ENCODE measurements around the gene ANKZF1.

ANKZF1 gene

DNA sequence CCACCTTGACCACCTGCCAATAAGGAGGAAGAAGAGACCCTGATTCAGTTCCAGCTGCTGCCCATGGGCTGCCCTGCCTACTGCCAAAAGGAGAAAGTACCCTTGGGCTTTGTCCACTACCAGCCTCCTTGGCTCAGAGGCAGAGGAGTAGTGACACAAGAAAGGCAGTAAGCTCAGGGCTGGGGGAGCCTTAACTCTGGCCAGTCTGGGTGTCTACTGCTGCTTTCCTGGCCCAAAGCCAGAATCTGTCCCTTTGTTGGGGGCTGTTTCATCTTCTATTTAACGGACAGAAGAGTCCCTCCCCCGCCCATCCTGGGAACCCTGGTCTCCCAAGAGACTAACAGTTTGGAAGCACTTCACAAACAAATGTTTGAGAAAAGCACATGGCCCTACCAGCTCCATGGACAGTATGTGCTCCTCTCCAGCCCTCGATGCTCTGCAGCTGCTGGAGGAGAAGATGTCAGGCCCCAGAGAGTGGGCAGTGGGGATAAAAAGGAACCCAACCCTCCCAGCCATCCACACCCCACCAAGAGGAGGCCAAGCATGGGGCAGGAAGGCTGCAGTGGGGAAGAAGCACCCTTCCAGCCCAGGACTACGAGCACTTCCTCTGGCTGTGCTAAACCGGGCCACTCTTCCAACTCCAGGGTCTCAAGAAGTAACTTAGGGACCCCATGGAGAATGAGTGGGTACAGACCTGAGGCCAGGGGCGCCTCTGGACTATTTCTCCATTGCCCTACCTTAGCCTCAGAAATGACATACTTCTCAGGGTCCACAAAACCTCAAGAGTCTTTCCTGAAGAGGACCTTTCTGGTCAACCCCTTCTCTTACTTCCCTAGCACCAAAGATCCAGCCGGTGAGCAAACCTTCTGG, 1.3 kb upstream of the ANKZF1 start:
- peak; percentile 16 for DNase-seq (ENCODE audit: low read depth)

DNA sequence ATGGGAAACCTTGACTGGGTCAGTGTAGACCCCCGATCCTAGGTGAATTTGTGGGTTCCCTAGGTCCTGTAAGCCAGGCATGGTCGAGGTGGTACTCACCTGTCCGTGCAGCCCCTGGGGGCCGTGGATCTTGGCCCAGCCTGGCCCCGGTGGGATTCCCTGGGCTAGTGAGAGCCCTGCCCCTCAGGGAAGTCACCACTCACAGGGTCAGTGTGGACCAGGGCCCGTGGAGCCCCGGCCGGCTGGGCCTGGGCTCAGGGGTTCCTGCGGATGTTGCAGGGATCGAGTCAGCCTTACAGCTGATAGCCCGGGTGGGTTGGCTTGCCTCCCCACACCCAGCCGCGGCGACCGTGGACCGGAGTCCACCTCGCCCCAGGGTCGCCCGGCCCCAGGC, 698 bp upstream of the ANKZF1 start:
- no peak for DNase-seq (ENCODE audit: low read depth)

DNA sequence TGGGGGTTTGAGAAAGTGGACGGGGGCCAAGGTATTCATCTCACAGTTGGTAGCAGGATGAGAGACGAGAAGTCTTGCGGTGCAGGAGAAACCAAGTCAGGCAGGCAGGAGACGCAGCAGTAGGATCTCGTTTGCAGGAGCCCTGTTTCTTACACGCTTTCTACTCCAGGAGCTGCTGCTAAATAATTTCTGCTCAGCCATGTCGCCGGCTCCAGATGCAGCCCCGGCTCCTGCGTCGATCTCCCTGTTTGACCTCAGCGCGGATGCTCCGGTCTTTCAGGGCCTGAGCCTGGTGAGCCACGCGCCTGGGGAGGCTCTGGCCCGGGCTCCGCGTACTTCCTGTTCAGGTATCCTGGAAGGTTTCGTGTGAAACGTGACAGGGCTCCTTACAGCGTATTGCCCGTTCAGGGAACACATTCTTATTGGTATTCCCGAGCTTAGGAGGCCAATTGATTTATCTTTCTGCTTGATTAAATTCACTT, 494 bp downstream of the ANKZF1 start:
- peak; percentile 74 for DNase-seq (ENCODE audit: low read depth)

DNA sequence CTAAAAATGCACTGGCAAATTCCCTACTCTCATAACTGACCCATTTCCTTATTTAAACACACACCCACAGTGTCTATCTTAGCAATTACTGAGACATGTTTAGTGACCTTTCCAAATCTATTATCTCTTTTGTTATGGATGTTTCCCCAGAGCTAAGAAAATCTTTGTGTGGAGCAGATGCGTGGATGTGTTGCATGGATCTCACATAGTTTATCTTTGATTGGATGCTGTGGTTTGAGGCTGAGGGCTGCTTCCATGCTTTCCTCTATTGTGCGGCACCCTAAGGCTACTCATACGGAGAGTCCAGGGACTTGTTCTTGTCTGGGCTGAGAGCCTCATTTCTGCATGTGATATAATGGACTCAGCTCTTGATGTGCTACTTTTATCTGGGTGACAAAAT, 4.7 kb downstream of the ANKZF1 start:
- DNase-seq (ENCODE audit: low read depth), result no peak

DNA sequence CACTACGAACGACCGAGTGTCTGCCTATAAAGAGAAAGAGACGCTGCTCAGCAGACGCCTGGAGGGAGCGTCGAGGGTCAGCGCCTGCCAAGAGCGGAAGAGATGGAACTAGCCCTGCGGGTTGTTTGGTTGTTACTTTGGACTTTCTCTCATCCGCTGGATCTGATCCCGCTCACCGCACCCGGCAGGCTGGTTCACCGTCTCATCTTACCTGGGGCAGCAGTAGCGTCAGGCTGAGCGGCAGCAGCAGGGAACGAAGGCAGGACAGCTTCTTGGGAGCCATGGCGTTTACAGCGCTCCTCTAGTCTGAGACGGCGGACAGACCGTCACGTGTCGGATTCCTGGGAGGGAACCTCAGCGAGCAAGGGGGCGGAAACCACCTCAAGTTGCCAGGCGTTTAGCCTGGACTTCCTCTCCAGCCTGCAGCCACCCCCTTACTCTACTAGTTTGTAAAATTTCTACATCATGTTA, 13.7 kb downstream of the ANKZF1 start:
- no peak for DNase-seq (ENCODE audit: low read depth)

DNA sequence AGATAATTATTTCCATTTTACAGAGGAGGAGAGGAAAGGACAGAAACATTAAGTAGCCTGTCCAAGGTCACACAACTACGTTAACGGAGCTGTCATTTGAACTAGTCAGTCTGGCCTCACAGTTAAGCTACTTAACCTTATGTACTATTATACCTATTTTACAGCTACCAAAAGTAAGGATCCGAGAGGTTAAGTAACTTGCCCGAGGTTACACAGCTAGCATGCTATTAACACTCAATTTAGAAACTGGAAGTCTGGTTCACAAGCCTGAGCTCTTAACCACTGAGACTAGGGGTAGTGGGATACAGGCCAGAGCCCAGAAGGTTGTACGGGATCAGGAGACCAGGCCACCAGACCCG, 15.2 kb downstream of the ANKZF1 start:
- DNase-seq (ENCODE audit: low read depth), result no peak

DNA sequence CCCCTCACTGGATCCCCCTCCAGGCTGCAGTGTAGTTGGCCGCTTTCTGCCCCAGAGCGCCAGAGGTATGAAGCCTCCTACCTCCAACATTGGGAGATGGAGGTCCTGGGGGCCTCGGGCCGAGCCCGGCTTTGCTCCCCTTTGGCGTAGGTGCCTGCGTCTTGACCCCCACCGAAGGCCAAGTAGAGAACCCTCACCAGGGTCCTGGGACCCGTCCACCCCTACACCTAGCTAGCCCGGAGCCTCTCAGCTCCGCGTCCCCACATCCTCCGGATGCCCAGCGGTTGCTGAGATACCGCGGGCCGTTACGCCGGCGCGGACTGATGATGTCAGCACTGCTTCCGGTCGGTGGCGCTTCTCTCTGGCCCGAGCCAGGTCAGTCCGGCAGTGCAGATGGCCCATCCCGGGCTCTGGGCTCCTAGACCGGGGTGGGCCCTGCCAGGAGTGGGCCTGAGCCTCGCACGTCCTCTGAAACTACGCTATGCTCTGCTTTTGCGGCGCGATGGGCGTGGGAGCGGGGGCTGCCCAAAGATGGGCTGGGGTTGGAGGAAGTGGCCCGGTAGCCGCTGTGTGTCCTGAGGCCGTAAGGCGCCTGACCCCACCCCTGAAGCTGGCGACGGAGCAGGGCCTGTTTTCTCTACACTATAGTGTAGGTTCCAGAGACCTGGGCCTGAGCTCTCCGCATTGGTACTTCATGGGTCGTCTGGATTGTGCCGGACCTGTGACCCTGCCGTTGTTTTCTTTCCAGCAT, 15.7 kb downstream of the ANKZF1 start, which contains the start of the genes GLB1L and STK16:
Gene GLB1L, minus strand, starts transcription at position 297 of the 751 bp plus-strand sequence. CDS start 1,871 bp downstream, outside the sequence.
Gene STK16, plus strand, starts transcription at position 332 of the 751 bp plus-strand sequence. CDS start 521 bp downstream, outside the sequence.
- DNase-seq (ENCODE audit: low read depth), result peak; percentile 94

DNA sequence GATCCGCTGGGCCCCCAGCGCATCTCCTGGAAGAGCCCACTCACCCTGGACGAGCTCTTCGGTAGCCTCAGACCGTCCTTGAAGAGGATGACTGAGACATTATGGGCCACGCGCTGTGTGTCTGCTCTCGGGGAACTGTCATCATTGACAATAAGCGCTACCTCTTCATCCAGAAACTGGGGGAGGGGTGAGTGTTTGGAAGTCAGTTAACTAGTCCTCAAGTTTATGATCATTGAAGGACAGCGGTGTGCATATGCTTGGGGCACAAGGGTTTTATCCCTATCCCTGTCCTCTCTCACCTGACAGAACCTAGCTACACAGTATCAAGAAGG, 16.3 kb downstream of the ANKZF1 start:
- peak; percentile 23 for DNase-seq (ENCODE audit: low read depth)

DNA sequence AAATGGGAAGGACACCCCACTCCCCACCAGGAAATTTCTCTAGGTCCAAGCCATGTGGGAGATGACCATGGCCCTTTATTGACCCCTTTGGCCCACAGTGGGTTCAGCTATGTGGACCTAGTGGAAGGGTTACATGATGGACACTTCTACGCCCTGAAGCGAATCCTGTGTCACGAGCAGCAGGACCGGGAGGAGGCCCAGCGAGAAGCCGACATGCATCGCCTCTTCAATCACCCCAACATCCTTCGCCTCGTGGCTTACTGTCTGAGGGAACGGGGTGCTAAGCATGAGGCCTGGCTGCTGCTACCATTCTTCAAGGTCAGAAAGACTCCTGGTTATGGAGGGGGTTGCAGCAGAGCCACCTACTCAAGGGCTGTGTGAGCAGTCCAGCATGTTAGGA, 17.0 kb downstream of the ANKZF1 start:
- DNase-seq (ENCODE audit: low read depth), result no peak

DNA sequence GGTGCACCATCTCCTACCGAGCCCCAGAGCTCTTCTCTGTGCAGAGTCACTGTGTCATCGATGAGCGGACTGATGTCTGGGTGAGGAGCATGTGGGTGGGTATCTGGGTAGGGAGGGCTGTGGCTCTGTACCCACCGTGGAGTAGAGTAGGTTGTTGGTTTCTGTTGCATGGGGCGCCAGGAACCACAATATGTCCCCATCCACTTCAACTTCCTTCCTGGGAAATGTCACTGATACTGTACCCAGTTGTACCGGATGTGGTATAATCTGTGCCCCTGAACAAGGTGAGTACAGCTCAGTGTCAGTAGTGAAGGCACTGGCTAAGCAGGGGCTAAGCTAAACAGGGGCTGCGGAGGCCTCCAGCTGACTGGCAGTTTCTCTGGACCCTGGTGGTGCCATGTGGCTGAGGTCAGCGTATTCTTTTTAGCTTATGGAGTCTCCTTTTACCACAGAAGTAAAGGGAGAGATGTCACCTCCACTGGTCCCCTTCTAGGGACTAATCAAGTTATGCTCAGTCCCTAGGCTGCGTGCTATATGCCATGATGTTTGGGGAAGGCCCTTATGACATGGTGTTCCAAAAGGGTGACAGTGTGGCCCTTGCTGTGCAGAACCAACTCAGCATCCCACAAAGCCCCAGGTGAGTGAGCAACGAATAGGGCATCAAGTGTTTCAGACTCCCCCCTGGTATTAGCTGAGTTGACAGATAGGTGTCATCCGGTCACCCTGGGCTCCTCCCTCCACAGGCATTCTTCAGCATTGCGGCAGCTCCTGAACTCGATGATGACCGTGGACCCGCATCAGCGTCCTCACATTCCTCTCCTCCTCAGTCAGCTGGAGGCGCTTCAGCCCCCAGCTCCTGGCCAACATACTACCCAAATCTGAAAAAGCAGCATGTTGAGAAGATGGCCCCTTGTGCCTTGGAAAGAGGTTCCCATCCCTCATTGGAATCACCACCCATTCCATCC, 18.4 kb downstream of the ANKZF1 start:
- no peak for DNase-seq (ENCODE audit: low read depth)

DNA sequence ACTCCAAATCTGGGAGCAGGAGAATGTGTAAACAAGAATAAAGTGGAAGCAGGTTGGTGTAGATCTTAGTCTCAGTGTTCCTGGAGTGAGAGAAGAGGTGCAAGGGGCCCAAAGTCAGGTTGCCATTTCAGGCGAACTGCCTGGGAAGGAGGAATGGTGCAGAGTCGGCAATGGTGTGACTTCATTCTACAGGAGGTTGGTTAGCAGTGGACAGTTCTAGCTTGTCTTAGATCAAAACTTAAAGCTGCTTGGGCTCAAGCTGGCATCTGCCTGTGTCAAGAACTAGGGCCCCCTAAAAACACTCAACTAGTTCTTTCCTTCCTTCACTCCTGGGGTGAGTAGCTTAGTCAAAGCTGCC, 19.2 kb downstream of the ANKZF1 start:
- DNase-seq (ENCODE audit: low read depth), result no peak

DNA sequence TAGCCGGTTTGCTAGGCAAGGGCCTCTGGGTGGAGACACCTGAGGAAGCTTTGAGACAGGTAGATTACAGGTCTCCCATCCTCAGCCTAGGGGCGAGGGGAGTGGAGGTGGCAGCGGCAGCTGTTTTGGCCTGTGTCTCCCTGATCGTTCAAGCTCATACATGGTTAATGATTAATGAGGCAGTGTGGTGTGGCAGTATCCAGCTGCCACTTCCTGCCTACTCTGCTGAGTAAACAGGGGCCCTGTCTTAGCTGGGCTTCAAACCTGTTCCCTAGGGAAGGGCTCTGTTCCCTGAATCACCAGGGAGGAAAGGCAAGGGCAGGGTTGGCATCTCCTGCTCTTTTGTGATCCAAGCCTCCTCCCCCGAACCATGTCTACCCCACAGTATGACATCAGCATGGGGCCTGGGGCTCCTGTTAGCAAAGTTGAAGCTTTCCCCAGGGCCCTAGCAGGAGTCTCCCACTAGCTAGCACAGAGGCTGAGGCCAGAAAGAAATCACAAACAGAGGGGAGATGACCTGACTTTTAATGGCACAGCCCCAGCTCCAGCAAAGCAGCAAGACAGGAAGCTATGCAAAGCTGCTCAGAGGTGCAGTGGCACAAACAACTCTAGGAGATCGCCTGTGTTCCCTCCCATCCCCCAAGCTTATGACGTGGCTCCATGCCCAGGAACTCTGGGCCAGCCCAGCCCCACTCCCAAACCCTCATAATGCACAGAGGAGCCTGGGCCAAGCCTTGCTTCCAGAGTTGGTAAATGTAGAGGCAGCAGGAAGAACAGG, 19.8 kb downstream of the ANKZF1 start:
- DNase-seq (ENCODE audit: low read depth), result peak; percentile 63

DNA sequence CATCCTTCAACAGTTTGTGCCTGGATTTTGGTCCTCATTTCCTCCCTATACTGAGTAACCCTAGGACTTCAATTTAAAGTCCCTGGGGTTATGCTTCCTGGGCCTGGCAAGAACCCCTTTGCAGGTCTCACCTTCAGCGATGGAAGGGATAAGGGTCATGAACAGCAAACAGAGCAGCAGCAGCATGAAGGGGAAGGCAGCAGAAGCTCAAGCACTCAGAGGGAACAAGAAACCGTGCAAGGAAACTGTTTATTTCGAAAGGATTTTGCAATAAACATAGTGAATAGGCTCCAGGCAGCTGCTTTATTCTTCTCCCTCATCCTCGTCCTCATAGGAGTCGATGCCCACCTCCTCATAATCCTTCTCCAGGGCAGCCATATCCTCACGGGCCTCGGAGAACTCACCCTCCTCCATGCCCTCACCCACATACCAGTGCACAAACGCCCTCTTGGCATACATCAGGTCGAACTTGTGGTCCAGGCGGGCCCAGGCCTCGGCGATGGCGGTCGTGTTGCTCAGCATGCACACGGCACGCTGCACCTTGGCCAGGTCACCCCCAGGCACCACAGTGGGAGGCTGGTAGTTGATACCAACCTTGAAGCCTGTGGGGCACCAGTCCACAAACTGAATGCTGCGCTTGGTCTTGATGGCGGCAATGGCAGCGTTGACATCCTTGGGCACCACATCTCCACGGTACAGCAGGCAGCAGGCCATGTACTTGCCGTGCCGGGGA, 20.6 kb downstream of the ANKZF1 start:
- DNase-seq (ENCODE audit: low read depth), result no peak

DNA sequence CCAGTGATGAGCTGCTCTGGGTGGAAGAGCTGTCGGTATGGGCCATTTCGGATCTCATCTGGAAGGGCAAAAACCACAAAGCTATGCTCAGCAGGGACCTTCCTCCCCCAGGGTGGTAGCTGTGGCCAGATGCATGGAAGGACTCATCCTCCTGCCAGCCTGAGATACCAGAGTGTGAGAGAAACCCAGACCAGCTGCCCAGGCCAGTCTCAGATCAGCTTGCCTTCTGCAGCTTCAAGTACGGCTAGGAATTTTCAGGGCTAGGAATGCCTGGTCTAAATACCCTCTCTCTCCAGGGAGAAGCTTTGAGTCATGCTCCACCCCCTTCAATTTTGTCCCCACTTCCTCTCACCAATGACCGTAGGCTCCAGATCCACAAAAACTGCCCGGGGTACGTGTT, 22.1 kb downstream of the ANKZF1 start:
- DNase-seq (ENCODE audit: low read depth), result no peak

DNA sequence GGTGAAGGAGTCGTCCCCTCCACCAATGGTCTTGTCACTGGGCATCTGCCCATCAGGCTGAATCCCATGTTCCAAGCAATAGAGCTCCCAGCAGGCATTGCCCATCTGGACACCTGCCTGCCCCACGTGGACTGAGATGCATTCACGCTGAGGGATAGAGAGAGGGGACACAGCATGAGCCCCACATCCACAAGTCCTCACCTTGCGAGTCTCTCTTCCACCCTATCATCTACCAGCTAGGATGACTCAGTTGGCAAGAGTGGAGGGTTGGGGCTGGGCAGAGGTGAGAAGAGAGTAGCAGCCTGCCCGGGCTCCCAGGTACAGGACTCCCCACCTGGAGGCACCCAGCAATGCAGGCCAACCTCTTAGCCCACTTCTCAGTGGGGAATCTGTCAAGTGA, 22.5 kb downstream of the ANKZF1 start:
- DNase-seq (ENCODE audit: low read depth), result no peak

DNA sequence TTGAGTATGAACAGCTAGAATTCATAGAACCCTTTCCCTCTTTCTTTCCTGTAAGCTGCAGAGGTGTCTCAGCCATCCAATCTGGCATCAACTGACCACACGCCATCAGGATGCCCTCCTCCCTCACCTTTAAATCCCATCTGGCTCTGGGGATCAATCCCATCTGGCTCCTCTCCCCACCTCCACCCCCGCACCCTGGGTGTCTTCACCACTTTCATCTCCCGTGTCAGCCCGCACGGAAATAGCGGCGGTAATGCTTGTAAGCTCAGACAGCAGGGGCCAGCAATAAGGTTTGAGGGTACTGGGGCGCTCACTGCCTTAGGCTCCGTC, 22.9 kb downstream of the ANKZF1 start:
- DNase-seq (ENCODE audit: low read depth), result no peak

DNA sequence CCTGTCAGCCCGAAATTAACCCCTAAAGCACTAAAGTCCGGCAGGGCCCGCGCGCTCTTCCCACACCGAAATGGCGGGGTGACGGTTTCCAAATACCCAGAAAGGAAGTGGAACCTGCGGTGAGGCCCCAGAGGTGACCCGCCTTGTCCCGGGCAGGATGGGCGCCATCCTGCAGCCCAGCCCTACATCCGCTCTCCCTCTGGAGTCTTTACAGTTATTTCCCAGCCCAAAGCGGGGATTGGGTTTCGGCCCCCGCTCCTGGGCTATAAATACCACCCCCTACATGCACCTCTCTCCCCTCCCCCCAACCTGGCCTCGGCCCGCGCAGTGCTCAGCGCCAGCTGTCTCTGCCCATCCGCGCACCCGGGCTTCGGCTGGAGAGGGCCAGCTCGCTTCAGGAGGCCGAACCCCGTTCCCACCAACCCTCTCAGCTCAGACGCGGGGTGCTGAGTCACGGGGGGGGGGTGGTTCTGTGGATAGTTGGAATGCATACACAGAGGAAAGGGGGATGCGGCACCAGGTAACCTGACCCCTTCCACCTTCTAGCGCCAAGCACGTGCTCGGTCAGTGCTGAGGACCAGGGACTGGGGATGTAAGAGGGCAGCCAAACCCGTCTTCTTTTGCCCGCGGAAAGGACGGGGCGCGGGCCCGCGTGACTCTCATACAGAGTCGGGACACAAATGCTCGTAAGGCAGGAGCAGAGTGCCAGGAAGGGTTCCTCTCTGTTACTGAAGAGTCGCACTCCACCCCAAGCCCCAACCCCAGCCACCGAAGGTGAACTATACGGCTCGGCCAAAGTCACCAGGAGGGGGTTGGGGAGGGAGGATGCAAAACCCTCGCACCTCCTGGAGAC, 23.5 kb downstream of the ANKZF1 start, which contains the start of gene TUBA4B:
Gene TUBA4B, plus strand, starts transcription at position 344 of the 853 bp plus-strand sequence. Its CDS starts 165 bp downstream, at position 509.
- DNase-seq (ENCODE audit: low read depth), result peak; percentile 56

DNA sequence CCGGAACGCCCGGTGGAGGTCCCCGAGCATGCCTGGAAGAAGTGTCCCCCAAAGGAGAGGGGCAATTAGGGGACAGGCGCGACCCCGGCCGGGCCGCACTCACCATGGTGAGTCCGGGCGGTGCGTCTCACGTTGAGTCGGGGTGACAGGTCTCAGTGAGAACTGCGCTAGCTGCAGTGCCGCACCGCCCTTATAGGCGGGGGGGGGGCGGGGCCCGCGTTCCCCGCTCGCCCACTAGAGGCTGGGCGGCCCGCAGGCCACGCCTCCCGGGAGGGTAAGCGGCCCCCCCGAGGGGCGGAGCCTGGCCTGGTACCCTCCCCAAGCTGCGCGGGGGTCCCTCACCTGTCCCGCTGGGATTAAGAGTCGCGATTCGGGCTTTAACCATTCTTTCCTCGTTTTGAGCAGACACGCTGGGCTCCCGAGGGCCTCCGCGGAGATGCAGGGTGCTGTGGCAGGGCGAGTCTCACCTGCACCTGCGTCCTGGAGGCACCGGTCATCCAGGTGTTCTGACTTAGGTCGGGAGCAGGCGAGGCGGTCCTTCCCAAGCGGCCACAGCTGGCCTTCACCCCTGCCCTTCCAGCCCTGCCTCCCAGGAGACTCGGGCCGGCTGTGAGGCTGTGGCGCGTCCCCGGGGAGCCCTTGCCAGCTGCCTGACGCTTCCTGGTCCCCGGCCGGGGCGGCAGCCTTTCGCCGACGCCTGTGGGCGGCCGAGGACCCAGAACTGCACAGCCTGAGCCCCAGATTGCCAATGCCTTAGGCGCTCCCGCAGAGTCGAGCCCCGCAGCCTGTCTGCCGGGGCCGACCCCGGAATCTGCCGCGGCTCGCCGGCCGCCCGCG, 24.4 kb downstream of the ANKZF1 start, which contains the start of gene TUBA4A:
Gene TUBA4A, minus strand, starts transcription at position 166 of the 837 bp plus-strand sequence. Its CDS starts 60 bp downstream, at position 106.
- DNase-seq (ENCODE audit: low read depth), result peak; percentile 68

All from ELR (cell line).